Measurements from ENCODE around the gene FUOM. TPM values are rescaled to one million over a fixed set of nuclear protein-coding genes. Genes with fewer than 3 reads are reported as not detected.

FUOM gene
- total and polyA plus RNA-seq, 9 of the 15 experiments (the other 6 are each of a cell fraction or from before 2014, with no cell fraction given): 1.8 to 96.1 (median 27.0) TPM

DNA sequence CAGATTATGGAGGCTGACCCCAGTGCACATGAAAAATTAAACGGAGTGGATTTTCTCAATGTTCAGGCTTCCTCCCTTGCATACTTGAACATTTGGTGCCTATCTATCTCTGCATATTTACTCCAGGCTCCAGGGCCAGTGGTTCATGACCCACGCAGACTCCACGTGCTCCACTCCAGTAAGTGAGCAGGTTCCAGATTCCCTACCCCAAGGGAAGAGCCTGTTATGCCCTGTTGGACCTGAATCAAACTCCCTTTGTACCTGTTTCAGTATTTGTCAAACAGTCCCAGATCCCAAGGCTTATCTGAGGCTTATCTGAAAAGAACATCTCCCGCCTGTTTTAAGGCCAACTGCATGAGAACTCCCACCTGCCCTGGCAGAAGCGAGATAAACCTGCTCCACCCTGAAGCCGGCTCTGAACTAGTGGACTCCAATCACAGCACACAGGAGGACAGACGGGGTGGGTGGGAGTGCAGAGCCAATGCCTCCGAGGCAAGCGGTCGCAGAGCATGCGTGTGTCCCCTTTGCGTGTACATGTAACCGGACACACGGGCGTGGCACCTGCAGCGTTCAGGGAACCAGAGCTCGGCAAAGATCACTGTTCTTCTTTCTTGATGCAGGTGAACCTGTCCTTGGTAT is 2.3 kb upstream of the FUOM start (continued):
- no peak for TF ChIP-seq ZNF23 (CRISPR knock-in tag; IDR thresholded peaks at IDR 0.05)
- no peak for TF ChIP-seq SRSF3 (IDR thresholded peaks at IDR 0.05; ENCODE audit: insufficient read depth, low read length)
- TF ChIP-seq, protein P1, sequence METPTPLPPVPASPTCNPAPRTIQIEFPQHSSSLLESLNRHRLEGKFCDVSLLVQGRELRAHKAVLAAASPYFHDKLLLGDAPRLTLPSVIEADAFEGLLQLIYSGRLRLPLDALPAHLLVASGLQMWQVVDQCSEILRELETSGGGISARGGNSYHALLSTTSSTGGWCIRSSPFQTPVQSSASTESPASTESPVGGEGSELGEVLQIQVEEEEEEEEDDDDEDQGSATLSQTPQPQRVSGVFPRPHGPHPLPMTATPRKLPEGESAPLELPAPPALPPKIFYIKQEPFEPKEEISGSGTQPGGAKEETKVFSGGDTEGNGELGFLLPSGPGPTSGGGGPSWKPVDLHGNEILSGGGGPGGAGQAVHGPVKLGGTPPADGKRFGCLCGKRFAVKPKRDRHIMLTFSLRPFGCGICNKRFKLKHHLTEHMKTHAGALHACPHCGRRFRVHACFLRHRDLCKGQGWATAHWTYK (CRISPR knock-in tag; IDR thresholded peaks at IDR 0.05): no peak
- TF ChIP-seq, protein P2, sequence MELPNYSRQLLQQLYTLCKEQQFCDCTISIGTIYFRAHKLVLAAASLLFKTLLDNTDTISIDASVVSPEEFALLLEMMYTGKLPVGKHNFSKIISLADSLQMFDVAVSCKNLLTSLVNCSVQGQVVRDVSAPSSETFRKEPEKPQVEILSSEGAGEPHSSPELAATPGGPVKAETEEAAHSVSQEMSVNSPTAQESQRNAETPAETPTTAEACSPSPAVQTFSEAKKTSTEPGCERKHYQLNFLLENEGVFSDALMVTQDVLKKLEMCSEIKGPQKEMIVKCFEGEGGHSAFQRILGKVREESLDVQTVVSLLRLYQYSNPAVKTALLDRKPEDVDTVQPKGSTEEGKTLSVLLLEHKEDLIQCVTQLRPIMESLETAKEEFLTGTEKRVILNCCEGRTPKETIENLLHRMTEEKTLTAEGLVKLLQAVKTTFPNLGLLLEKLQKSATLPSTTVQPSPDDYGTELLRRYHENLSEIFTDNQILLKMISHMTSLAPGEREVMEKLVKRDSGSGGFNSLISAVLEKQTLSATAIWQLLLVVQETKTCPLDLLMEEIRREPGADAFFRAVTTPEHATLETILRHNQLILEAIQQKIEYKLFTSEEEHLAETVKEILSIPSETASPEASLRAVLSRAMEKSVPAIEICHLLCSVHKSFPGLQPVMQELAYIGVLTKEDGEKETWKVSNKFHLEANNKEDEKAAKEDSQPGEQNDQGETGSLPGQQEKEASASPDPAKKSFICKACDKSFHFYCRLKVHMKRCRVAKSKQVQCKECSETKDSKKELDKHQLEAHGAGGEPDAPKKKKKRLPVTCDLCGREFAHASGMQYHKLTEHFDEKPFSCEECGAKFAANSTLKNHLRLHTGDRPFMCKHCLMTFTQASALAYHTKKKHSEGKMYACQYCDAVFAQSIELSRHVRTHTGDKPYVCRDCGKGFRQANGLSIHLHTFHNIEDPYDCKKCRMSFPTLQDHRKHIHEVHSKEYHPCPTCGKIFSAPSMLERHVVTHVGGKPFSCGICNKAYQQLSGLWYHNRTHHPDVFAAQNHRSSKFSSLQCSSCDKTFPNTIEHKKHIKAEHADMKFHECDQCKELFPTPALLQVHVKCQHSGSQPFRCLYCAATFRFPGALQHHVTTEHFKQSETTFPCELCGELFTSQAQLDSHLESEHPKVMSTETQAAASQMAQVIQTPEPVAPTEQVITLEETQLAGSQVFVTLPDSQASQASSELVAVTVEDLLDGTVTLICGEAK (IDR thresholded peaks at IDR 0.05): no peak
- TF ChIP-seq, protein P2 (CRISPR knock-in tag; IDR thresholded peaks at IDR 0.05): no peak
- TF ChIP-seq, protein P3, sequence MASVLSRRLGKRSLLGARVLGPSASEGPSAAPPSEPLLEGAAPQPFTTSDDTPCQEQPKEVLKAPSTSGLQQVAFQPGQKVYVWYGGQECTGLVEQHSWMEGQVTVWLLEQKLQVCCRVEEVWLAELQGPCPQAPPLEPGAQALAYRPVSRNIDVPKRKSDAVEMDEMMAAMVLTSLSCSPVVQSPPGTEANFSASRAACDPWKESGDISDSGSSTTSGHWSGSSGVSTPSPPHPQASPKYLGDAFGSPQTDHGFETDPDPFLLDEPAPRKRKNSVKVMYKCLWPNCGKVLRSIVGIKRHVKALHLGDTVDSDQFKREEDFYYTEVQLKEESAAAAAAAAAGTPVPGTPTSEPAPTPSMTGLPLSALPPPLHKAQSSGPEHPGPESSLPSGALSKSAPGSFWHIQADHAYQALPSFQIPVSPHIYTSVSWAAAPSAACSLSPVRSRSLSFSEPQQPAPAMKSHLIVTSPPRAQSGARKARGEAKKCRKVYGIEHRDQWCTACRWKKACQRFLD (CRISPR knock-in tag; IDR thresholded peaks at IDR 0.05): no peak
- TF ChIP-seq, protein P4, sequence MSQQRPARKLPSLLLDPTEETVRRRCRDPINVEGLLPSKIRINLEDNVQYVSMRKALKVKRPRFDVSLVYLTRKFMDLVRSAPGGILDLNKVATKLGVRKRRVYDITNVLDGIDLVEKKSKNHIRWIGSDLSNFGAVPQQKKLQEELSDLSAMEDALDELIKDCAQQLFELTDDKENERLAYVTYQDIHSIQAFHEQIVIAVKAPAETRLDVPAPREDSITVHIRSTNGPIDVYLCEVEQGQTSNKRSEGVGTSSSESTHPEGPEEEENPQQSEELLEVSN (IDR thresholded peaks at IDR 0.05; ENCODE audit: borderline replicate concordance in 1 of 2, extremely low read depth in 1 of 2, insufficient read depth in 1 of 2, insufficient read length in 1 of 2, low read depth in 1 of 2, low read length in 1 of 2, poor library complexity in 1 of 2, severe bottlenecking in 1 of 2): peak; percentile 50 to 85
- TF ChIP-seq KLF16 (IDR thresholded peaks at IDR 0.05): peak; percentile 78
- TF ChIP-seq GATAD2B (IDR thresholded peaks at IDR 0.05; ENCODE audit: borderline replicate concordance): peak; percentile 45; the same call in 1 of the 2 replicates
- no peak for TF ChIP-seq ZNF224 (CRISPR knock-in tag; IDR thresholded peaks at IDR 0.05)
- 0 out of 4 replicates have a peak, but pooled peaks of 1 of the 2 experiments have one; percentile 25 for TF ChIP-seq FOXK2 (conservative IDR thresholded peaks at IDR 0.05 in 1 of 2, IDR thresholded peaks at IDR 0.05 in 1 of 2; ENCODE audit: low read depth in 2 of 2)
- TF ChIP-seq HIVEP1 (CRISPR knock-in tag; IDR thresholded peaks at IDR 0.05): no peak
- no peak for TF ChIP-seq FIP1L1 (IDR thresholded peaks at IDR 0.05; ENCODE audit: low read depth, low read length, poor library complexity, severe bottlenecking)

Data from K562 (cell line).